ENCODE measurements around the gene CBX7.

The CBX7 gene

GRCh38 chr22:39138357-39138997 is 14.0 kb downstream of the CBX7 start:
- DNase-seq: no peak
- H3K27me3 ChIP-seq (replicated peaks): no peaks in the 10 kb centered on the region
- in situ Hi-C loops (cut with HindIII; ENCODE audit: low pct_ligation_motif_present, low sequenced_read_pairs): no loop called here
- H3K36me3 ChIP-seq (replicated peaks): no peaks in the 10 kb centered on the region
- H3K27ac ChIP-seq: no peak overlapping the region
- no peak overlapping the region for H3K4me3 ChIP-seq (ENCODE audit: low read depth, low read length)
- TF ChIP-seq, protein P1, sequence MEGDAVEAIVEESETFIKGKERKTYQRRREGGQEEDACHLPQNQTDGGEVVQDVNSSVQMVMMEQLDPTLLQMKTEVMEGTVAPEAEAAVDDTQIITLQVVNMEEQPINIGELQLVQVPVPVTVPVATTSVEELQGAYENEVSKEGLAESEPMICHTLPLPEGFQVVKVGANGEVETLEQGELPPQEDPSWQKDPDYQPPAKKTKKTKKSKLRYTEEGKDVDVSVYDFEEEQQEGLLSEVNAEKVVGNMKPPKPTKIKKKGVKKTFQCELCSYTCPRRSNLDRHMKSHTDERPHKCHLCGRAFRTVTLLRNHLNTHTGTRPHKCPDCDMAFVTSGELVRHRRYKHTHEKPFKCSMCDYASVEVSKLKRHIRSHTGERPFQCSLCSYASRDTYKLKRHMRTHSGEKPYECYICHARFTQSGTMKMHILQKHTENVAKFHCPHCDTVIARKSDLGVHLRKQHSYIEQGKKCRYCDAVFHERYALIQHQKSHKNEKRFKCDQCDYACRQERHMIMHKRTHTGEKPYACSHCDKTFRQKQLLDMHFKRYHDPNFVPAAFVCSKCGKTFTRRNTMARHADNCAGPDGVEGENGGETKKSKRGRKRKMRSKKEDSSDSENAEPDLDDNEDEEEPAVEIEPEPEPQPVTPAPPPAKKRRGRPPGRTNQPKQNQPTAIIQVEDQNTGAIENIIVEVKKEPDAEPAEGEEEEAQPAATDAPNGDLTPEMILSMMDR (IDR thresholded peaks at IDR 0.05; ENCODE audit: low read depth, low read length, missing control alignments): no peak

DNA sequence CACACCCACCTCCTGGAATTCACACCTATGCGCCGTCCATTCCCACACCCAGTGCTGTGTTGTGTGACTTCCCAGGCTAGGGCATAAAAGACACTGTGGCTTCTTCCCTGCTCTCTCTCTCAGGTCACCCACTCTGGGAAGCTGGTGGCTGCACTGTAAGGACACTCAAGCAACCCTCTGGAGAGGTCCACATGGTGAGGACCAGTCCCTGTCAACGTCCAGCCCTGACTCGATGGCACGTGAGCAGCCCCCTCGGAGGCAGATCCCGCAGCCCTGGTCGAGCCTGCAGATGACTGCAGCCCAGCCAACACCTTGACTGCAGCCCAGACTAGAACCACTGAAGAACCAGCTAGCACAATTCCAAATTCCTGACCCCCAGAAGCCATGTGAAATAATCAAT is 16.2 kb downstream of the CBX7 start:
- TF ChIP-seq, protein P1 (IDR thresholded peaks at IDR 0.05; ENCODE audit: low read depth, low read length, missing control alignments): no peak
- in situ Hi-C loops (cut with HindIII; ENCODE audit: low pct_ligation_motif_present, low sequenced_read_pairs): no loop called here
- H3K36me3 ChIP-seq (replicated peaks): no peaks in the 10 kb centered on the region
- H3K27ac ChIP-seq: no peak overlapping the region
- H3K4me3 ChIP-seq (ENCODE audit: low read depth, low read length): no peak overlapping the region
- DNase-seq: no peak
- peaks cover 1% of the 10 kb centered on the region for H3K27me3 ChIP-seq (replicated peaks)

DNA sequence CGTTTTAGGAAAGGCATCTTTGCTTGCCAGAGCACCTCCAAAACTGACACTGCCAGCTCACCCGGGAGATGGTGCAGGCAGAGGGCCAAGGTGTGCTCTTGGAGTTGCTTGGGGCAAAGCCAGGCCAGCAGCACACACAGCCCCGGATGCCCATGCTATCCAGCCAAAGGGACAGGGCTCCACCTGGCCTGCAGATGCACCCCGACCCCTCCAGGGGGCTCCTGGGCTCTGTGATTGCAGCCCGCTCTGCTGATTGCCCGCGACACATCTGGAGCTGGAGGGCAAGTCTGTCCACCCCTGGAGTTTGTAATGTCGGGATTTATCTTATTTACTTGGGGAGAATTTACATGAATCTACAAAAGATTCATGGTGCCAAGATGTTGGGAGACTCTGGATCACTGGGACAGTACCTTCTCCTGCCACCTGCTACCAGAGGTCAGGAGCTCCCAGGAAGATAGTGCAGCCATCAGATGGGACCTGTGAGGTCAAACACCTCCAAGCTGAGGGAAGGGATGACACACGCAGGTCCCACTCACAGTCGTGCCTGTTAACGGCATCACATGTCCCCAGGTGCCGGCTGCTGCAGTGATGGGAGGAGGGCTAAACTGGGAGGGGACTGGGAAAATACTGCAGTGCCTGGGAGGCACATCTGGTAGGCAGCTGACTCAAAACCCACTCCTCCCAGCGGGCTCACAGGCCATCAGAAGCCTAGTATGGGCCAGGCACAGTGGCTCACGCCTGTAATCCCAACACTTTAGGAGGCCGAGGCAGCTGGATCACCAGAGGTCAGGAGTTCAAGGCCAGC is 17.2 kb downstream of the CBX7 start:
- TF ChIP-seq, protein P1 (IDR thresholded peaks at IDR 0.05; ENCODE audit: low read depth, low read length, missing control alignments): peak; percentile 84
- DNase-seq: peak; percentile 32
- Histone ChIP-seq H3K27ac (no peak overlapping the region), H3K4me3 (ENCODE audit: low read depth, low read length) (no peak overlapping the region), H3K27me3 (replicated peaks) (peaks cover 3% of the 10 kb centered on the region), H3K36me3 (replicated peaks) (no peaks in the 10 kb centered on the region)
- in situ Hi-C loops (cut with HindIII; ENCODE audit: low pct_ligation_motif_present, low sequenced_read_pairs): no loop called here

GRCh38 chr22:39134366-39135091 is 18.0 kb downstream of the CBX7 start:
- H3K27ac ChIP-seq: no peak overlapping the region

GRCh38 chr22:39133871-39134270 is 18.6 kb downstream of the CBX7 start:
- TF ChIP-seq, protein P1 (IDR thresholded peaks at IDR 0.05; ENCODE audit: low read depth, low read length, missing control alignments): no peak
- DNase-seq: no peak
- no peaks in the 10 kb centered on the region for H3K36me3 ChIP-seq (replicated peaks)
- in situ Hi-C loops (cut with HindIII; ENCODE audit: low pct_ligation_motif_present, low sequenced_read_pairs): no loop called here
- no peak overlapping the region for H3K4me3 ChIP-seq (ENCODE audit: low read depth, low read length)
- H3K27me3 ChIP-seq (replicated peaks): peaks cover 3% of the 10 kb centered on the region
- H3K27ac ChIP-seq: no peak overlapping the region

More at GRCh38 chr22:39134366-39135091, 18.0 kb downstream of the CBX7 start:
- H3K27me3 ChIP-seq (replicated peaks): peaks cover 3% of the 10 kb centered on the region
- no peak overlapping the region for H3K4me3 ChIP-seq (ENCODE audit: low read depth, low read length)
- no peaks in the 10 kb centered on the region for H3K36me3 ChIP-seq (replicated peaks)
- in situ Hi-C loops (cut with HindIII; ENCODE audit: low pct_ligation_motif_present, low sequenced_read_pairs): no loop called here
- DNase-seq: no peak
- TF ChIP-seq, protein P1 (IDR thresholded peaks at IDR 0.05; ENCODE audit: low read depth, low read length, missing control alignments): no peak

Measured in brain microvascular endothelial cell (primary cell).